K562 (cell line): ENCODE measurements around the gene TSG101.

Experiments
- BCLAF1 ChIP-seq, 2 experiments: fragments of 450-650 bp in 1 of 2; IDR thresholded peaks; 2 replicates each; pipeline ENCODE4 v1.6.1; 2011 to 2017; ENCODE audit warnings: low read depth in 2 of 2, antibody characterized with exemption in 1 of 2, borderline replicate concordance in 1 of 2, low read length in 1 of 2, mild to moderate bottlenecking in 1 of 2, mixed read lengths in 1 of 2; ENCODE audit not compliant: control insufficient read depth in 1 of 2
- BRCA1 ChIP-seq, 2 experiments: fragments of 450-650 bp in 1 of 2; sonication (generic) in 1 of 2; formaldehyde crosslinking in 1 of 2; IDR thresholded peaks; 2 replicates each; pipeline versions ENCODE4 v1.5.0 to v1.6.1; 2017 to 2020; ENCODE audit warnings: mild to moderate bottlenecking in 1 of 2, missing genetic modification reagents in 1 of 2
- COPS2 ChIP-seq: fragments of 450-650 bp; conservative IDR thresholded peaks from 2 replicates; pipeline ENCODE4 v1.6.1; 2016; ENCODE audit warnings: mild to moderate bottlenecking, moderate library complexity
- CTCF ChIP-seq, 3 experiments: IDR thresholded peaks in 2 of 3; conservative IDR thresholded peaks in 1 of 3; 2 replicates each; pipeline ENCODE4 v1.5.1; 2011 to 2012; ENCODE audit warnings: low read length in 3 of 3, mild to moderate bottlenecking in 3 of 3, control low read depth in 2 of 3, improper control_type of control experiment in 1 of 3, inconsistent platforms in 1 of 3, low read depth in 1 of 3, mixed read lengths in 1 of 3, moderate library complexity in 1 of 3; ENCODE audit not compliant: insufficient read depth in 2 of 3
- DIDO1 ChIP-seq: fragments of 450-650 bp; IDR thresholded peaks from 2 replicates; pipeline ENCODE4 v1.6.1; 2016; ENCODE audit warnings: low read depth, missing biosample characterization, missing genetic modification characterization
- EZH2 ChIP-seq: IDR thresholded peaks from 2 replicates; pipeline ENCODE4 v1.6.1; 2012; ENCODE audit warnings: low read depth, mild to moderate bottlenecking, inconsistent platforms, low read length, borderline replicate concordance
- GABPB1 ChIP-seq: sonication (generic); formaldehyde crosslinking; IDR thresholded peaks from 2 replicates; pipeline ENCODE4 v1.8.0; 2022; ENCODE audit warnings: mild to moderate bottlenecking, missing genetic modification reagents
- JUND ChIP-seq, 2 experiments: IDR thresholded peaks; 2 replicates in 1 of 2; 3 replicates in 1 of 2; pipeline ENCODE4 v1.6.1; 2011; ENCODE audit warnings: borderline replicate concordance in 2 of 2, low read depth in 2 of 2, low read length in 2 of 2, improper control_type of control experiment in 1 of 2, missing biosample characterization in 1 of 2, missing genetic modification characterization in 1 of 2, missing genetic modification reagents in 1 of 2
- LARP7 ChIP-seq: fragments of 450-650 bp; IDR thresholded peaks from 2 replicates; pipeline ENCODE4 v1.6.1; 2016
- NFIC ChIP-seq: fragments of 450-650 bp; IDR thresholded peaks from 2 replicates; pipeline ENCODE4 v1.6.1; 2017; ENCODE audit warnings: mild to moderate bottlenecking, inconsistent platforms
- POLR2AphosphoS5 ChIP-seq: IDR thresholded peaks from 2 replicates; pipeline ENCODE4 v1.6.1; 2011; ENCODE audit warnings: mild to moderate bottlenecking, low read depth, low read length, moderate library complexity; ENCODE audit not compliant: control insufficient read depth, insufficient read depth
- SMAD4 ChIP-seq: fragments of 250-450 bp; sonication (Bioruptor Pico); conservative IDR thresholded peaks from 2 replicates; pipeline ENCODE4 v1.8.0; 2021; ENCODE audit warnings: inconsistent platforms, mild to moderate bottlenecking, moderate library complexity
- TFAP4 ChIP-seq: sonication (generic); formaldehyde crosslinking; IDR thresholded peaks from 2 replicates; pipeline ENCODE4 v1.8.0; 2022; ENCODE audit warnings: missing genetic modification reagents, mild to moderate bottlenecking, moderate library complexity, borderline replicate concordance
- ZNF282 ChIP-seq: sonication (generic); formaldehyde crosslinking; IDR thresholded peaks from 2 replicates; pipeline ENCODE4 v1.8.1; 2023; ENCODE audit warnings: missing genetic modification reagents

- TF ChIP-seq NFIC = no peak
- TF ChIP-seq EZH2 = no peak
- no peak for TF ChIP-seq COPS2
- TF ChIP-seq BCLAF1 (IDR thresholded peaks at IDR 0.05; ENCODE audit: borderline replicate concordance in 1 of 2, control insufficient read depth in 1 of 2, low read depth in 2 of 2, low read length in 1 of 2) = no peak
- TF ChIP-seq TFAP4 (CRISPR knock-in tag) = no peak
- TF ChIP-seq POLR2AphosphoS5 = no peak
- TF ChIP-seq JUND (IDR thresholded peaks at IDR 0.05; ENCODE audit: borderline replicate concordance, low read depth, low read length) = no peak
- no peak for TF ChIP-seq JUND (tag; IDR thresholded peaks at IDR 0.05; ENCODE audit: borderline replicate concordance, low read depth, low read length)
- no peak for TF ChIP-seq BRCA1 (IDR thresholded peaks at IDR 0.05)
- TF ChIP-seq BRCA1 (CRISPR knock-in tag; IDR thresholded peaks at IDR 0.05) = no peak
- TF ChIP-seq CTCF (IDR thresholded peaks at IDR 0.05 in 2 of 3, conservative IDR thresholded peaks at IDR 0.05 in 1 of 3; ENCODE audit: insufficient read depth in 2 of 3, low read depth in 1 of 3, low read length in 3 of 3) = no peak
- no peak for TF ChIP-seq GABPB1 (CRISPR knock-in tag)
- TF ChIP-seq DIDO1 (tag) = no peak
- TF ChIP-seq ZNF282 (CRISPR knock-in tag) = no peak
- no peak for TF ChIP-seq LARP7
- TF ChIP-seq SMAD4 (CRISPR knock-in tag) = no peak
Measured at GRCh38 chr11:18495271-18495670, 31.5 kb downstream of the TSG101 start.
